ENCODE data around the gene AK2.

DNA sequence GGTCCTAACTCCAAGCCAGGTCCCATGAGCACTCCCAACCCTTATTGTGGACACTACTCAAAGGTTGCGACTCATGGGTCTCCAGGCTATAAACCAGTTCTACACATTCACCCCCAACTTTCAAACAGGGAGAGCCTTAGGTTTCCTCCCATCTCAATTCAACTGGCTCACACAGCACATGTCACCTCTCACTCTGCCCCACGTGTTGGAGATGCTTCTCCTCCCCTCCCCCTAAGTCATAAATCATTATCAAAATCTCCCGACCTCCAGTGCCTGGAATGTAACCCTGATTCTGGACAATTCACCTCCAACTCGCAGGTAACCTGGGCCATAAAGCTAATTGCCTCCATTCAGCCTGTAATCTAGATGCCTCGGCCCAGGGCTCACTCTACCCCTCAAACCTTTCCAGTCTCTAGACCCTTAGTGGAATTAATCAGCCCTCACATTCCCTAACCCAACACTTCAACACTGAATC, 595 bp downstream of the AK2 start:
- TF ChIP-seq, protein P1, sequence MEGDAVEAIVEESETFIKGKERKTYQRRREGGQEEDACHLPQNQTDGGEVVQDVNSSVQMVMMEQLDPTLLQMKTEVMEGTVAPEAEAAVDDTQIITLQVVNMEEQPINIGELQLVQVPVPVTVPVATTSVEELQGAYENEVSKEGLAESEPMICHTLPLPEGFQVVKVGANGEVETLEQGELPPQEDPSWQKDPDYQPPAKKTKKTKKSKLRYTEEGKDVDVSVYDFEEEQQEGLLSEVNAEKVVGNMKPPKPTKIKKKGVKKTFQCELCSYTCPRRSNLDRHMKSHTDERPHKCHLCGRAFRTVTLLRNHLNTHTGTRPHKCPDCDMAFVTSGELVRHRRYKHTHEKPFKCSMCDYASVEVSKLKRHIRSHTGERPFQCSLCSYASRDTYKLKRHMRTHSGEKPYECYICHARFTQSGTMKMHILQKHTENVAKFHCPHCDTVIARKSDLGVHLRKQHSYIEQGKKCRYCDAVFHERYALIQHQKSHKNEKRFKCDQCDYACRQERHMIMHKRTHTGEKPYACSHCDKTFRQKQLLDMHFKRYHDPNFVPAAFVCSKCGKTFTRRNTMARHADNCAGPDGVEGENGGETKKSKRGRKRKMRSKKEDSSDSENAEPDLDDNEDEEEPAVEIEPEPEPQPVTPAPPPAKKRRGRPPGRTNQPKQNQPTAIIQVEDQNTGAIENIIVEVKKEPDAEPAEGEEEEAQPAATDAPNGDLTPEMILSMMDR (IDR thresholded peaks at IDR 0.05; ENCODE audit: low read depth, low read length, poor library complexity, severe bottlenecking): no peak
- TF ChIP-seq EZH2phosphoT487 (IDR thresholded peaks at IDR 0.05; ENCODE audit: borderline replicate concordance, low read length): no peak
